IMR-90 (cell line): ENCODE data around the gene OR52M1. TPM values are rescaled to one million over a fixed set of nuclear protein-coding genes. Genes with fewer than 3 reads are reported as not detected.
A peak's percentile ranks its signal among the peaks of the same experiment; 100 is the strongest.

Source experiments
- ATAC-seq: fragments of 200-7000 bp; cut with Tn5 transposase; 2 replicates; pipeline ENCODE4 v1.9.1; 2020; ENCODE audit warnings: low read depth, mild to moderate bottlenecking, moderate library complexity
- BruUV-seq: library from RNA; stranded (reverse); fragments of 400-500 nt; replicated peaks from 2 replicates; lab custom pipeline; 2021; lab: Mats Ljungman, UMichigan
- CTCF ChIA-PET: fragments of 300-600 bp; formaldehyde crosslinking; extraction: SDS; loops from one replicate; lab custom pipeline; 2021; ENCODE audit warnings: antibody characterized with exemption; lab: Yijun Ruan, JAX
- POLR2A ChIA-PET: fragments of 300-600 bp; sonication (Branson Sonifier 250); formaldehyde crosslinking; loops from one replicate; lab custom pipeline; 2022; ENCODE audit warnings: antibody characterized with exemption; ENCODE audit not compliant: unreplicated experiment; lab: Charles Lee
- DNase-seq: peaks from one replicate; pipeline ENCODE4 v3.0.0; 2013
- H2AFZ ChIP-seq: replicated peaks from 2 replicates; pipeline ENCODE3; 2013; ENCODE audit warnings: low read length, mild to moderate bottlenecking; ENCODE audit not compliant: poor library complexity
- H2AK5ac ChIP-seq: 2 replicates; pipeline ENCODE4 v1.6.1; 2013; ENCODE audit warnings: low read depth, low read length, inconsistent platforms
- H2AK9ac ChIP-seq: replicated peaks from 2 replicates; pipeline ENCODE3; 2013; ENCODE audit warnings: mild to moderate bottlenecking, low read depth, low read length, moderate library complexity; ENCODE audit not compliant: poor library complexity
- H2BK120ac ChIP-seq: 2 replicates; pipeline ENCODE4 v1.6.1; 2013; ENCODE audit warnings: low read depth, low read length, inconsistent platforms
- H2BK15ac ChIP-seq: 3 replicates; pipeline ENCODE4 v1.6.1; 2013; ENCODE audit warnings: low read depth, low read length, inconsistent platforms
- H2BK20ac ChIP-seq: 2 replicates; pipeline ENCODE4 v1.6.1; 2013; ENCODE audit warnings: low read depth, mild to moderate bottlenecking, inconsistent platforms, low read length, moderate library complexity
- H2BK5ac ChIP-seq: 2 replicates; pipeline ENCODE4 v1.6.1; 2013; ENCODE audit warnings: mild to moderate bottlenecking, low read depth, low read length, inconsistent platforms; ENCODE audit not compliant: poor library complexity, severe bottlenecking
- H3K14ac ChIP-seq: replicated peaks from 2 replicates; pipeline ENCODE4 v1.6.1; 2013; ENCODE audit warnings: low read depth, low read length, inconsistent platforms
- H3K18ac ChIP-seq: 2 replicates; pipeline ENCODE4 v1.6.1; 2013; ENCODE audit warnings: low read depth, low read length, control low read depth
- H3K23ac ChIP-seq: 2 replicates; pipeline ENCODE4 v1.6.1; 2013; ENCODE audit warnings: low read depth, low read length, inconsistent platforms
- H3K27ac ChIP-seq: 2 replicates; pipeline ENCODE4 v1.5.1; 2013; ENCODE audit warnings: mild to moderate bottlenecking, control low read depth, low read length; ENCODE audit not compliant: insufficient read depth
- H3K27me3 ChIP-seq: 2 replicates; pipeline ENCODE4 v1.6.1; 2013; ENCODE audit warnings: low read length; ENCODE audit not compliant: control insufficient read depth, insufficient read depth
- H3K36me3 ChIP-seq: 2 replicates; pipeline ENCODE4 v1.6.1; 2013; ENCODE audit warnings: low read length, mixed read lengths; ENCODE audit not compliant: control insufficient read depth, insufficient read depth
- H3K4ac ChIP-seq: 2 replicates; pipeline ENCODE4 v1.6.1; 2013; ENCODE audit warnings: low read depth, low read length, inconsistent platforms
- H3K4me1 ChIP-seq: 2 replicates; pipeline ENCODE4 v1.6.1; 2013; ENCODE audit warnings: low read length, mixed read lengths; ENCODE audit not compliant: control insufficient read depth, insufficient read depth
- H3K4me2 ChIP-seq: 2 replicates; pipeline ENCODE4 v1.6.1; 2013; ENCODE audit warnings: low read depth, mild to moderate bottlenecking, control low read depth, low read length, moderate library complexity
- H3K4me3 ChIP-seq: 2 replicates; pipeline ENCODE4 v1.5.1; 2013; ENCODE audit warnings: low read depth, mild to moderate bottlenecking, control low read depth, low read length, moderate library complexity; ENCODE audit not compliant: insufficient read depth
- H3K56ac ChIP-seq: 2 replicates; pipeline ENCODE4 v1.6.1; 2013; ENCODE audit warnings: low read length, inconsistent platforms; ENCODE audit not compliant: insufficient read depth; ENCODE audit errors: extremely low read depth
- H3K79me1 ChIP-seq, 2 experiments: 2 replicates each; pipeline ENCODE4 v1.6.1; 2013; ENCODE audit warnings: low read length in 2 of 2, inconsistent platforms in 1 of 2, low read depth in 1 of 2
- H3K9ac ChIP-seq: 2 replicates; pipeline ENCODE4 v1.6.1; 2013; ENCODE audit warnings: low read depth, low read length, control low read depth
- H3K9me1 ChIP-seq: 2 replicates; pipeline ENCODE4 v1.6.1; 2013; ENCODE audit warnings: low read length, inconsistent platforms; ENCODE audit not compliant: insufficient read depth
- H3K9me3 ChIP-seq: 2 replicates; pipeline ENCODE4 v1.6.1; 2013; ENCODE audit warnings: low read length; ENCODE audit not compliant: control insufficient read depth, insufficient read depth
- H4K20me1 ChIP-seq: 2 replicates; pipeline ENCODE4 v1.6.1; 2013; ENCODE audit warnings: low read length, inconsistent platforms; ENCODE audit not compliant: insufficient read depth
- H4K5ac ChIP-seq: 2 replicates; pipeline ENCODE4 v1.6.1; 2013; ENCODE audit warnings: mild to moderate bottlenecking, low read depth, low read length, control low read depth
- H4K8ac ChIP-seq, 2 experiments: 2 replicates each; pipeline ENCODE4 v1.6.1; 2013; ENCODE audit warnings: low read depth in 2 of 2, low read length in 2 of 2, control low read depth in 1 of 2, inconsistent platforms in 1 of 2
- H4K91ac ChIP-seq: 2 replicates; pipeline ENCODE4 v1.6.1; 2013; ENCODE audit warnings: low read depth, low read length, inconsistent platforms; ENCODE audit not compliant: insufficient read depth
- BHLHE40 ChIP-seq: fragments of 150-350 bp; IDR thresholded peaks from 2 replicates; pipeline ENCODE4 v1.6.1; 2016; ENCODE audit warnings: mild to moderate bottlenecking, low read depth, low read length
- CEBPB ChIP-seq: IDR thresholded peaks from 2 replicates; pipeline ENCODE4 v1.6.1; 2012; ENCODE audit warnings: low read depth, low read length, improper control_type of control experiment
- CHD1 ChIP-seq: IDR thresholded peaks from 2 replicates; pipeline ENCODE4 v1.6.1; 2012; ENCODE audit warnings: low read depth, low read length, improper control_type of control experiment
- CTCF ChIP-seq: conservative IDR thresholded peaks from 2 replicates; pipeline ENCODE4 v1.5.1; 2012; ENCODE audit warnings: mild to moderate bottlenecking, low read depth, low read length, improper control_type of control experiment
- ELK1 ChIP-seq: fragments of 150-350 bp; IDR thresholded peaks from 2 replicates; pipeline ENCODE4 v1.6.1; 2016; ENCODE audit warnings: low read depth, mild to moderate bottlenecking, low read length, moderate library complexity, borderline replicate concordance
- FOS ChIP-seq: fragments of 150-350 bp; IDR thresholded peaks from 2 replicates; pipeline ENCODE4 v1.6.1; 2016; ENCODE audit warnings: low read depth, low read length
- MAFK ChIP-seq: IDR thresholded peaks from 2 replicates; pipeline ENCODE4 v1.6.1; 2012; ENCODE audit warnings: low read depth, low read length, improper control_type of control experiment
- MAZ ChIP-seq: IDR thresholded peaks from 2 replicates; pipeline ENCODE4 v1.6.1; 2012; ENCODE audit warnings: low read depth, mild to moderate bottlenecking, low read length, improper control_type of control experiment, moderate library complexity, borderline replicate concordance
- MXI1 ChIP-seq: IDR thresholded peaks from 2 replicates; pipeline ENCODE4 v1.6.1; 2012; ENCODE audit warnings: low read depth, mild to moderate bottlenecking, low read length, moderate library complexity, borderline replicate concordance
- NFE2L2 ChIP-seq: fragments of 150-350 bp; IDR thresholded peaks from 2 replicates; pipeline ENCODE4 v1.6.1; 2016; ENCODE audit warnings: low read depth, mild to moderate bottlenecking, low read length
- POLR2A ChIP-seq: IDR thresholded peaks from 2 replicates; pipeline ENCODE4 v1.6.1; 2012; ENCODE audit warnings: mild to moderate bottlenecking, low read depth, low read length
- RAD21 ChIP-seq: IDR thresholded peaks from 2 replicates; pipeline ENCODE4 v1.6.1; 2012; ENCODE audit warnings: low read length, improper control_type of control experiment
- RCOR1 ChIP-seq: IDR thresholded peaks from 2 replicates; pipeline ENCODE4 v1.6.1; 2012; ENCODE audit warnings: mild to moderate bottlenecking, low read length, improper control_type of control experiment; ENCODE audit not compliant: insufficient replicate concordance
- RFX5 ChIP-seq: IDR thresholded peaks from 2 replicates; pipeline ENCODE4 v1.8.0; 2012; ENCODE audit warnings: low read depth, mild to moderate bottlenecking, low read length, moderate library complexity
- SMC3 ChIP-seq: fragments of 150-350 bp; IDR thresholded peaks from 2 replicates; pipeline ENCODE4 v1.6.1; 2016; ENCODE audit warnings: low read depth, mild to moderate bottlenecking, antibody characterized with exemption, low read length, moderate library complexity
- USF2 ChIP-seq: fragments of 150-350 bp; IDR thresholded peaks from 2 replicates; pipeline ENCODE4 v1.6.1; 2017; ENCODE audit warnings: mild to moderate bottlenecking, antibody characterized with exemption, low read length, low read depth
- WGBS, 2 experiments: methylation state at CpG; one replicate each; pipeline versions ENCODE4 v1.1.5 to v1.1.7; 2013; ENCODE audit warnings: missing lambda C conversion rate in 2 of 2; ENCODE audit not compliant: insufficient read length in 1 of 2; ENCODE audit errors: extremely low coverage in 2 of 2; 5-methylcytosine and 5-hydroxymethylcytosine counted together
- dilution Hi-C: fragments of 300-500 bp; cut with HindIII; formaldehyde crosslinking; loops from one replicate; pipeline ENCODE4 v1.14.3; 2018; ENCODE audit warnings: low sequenced_read_pairs; ENCODE audit not compliant: unreplicated experiment
- in situ Hi-C: fragments of 300-500 bp; cut with MboI; formaldehyde crosslinking; loops from 3 replicates; pipeline ENCODE4 v1.14.3; 2019; ENCODE audit warnings: low sequenced_read_pairs, inconsistent platforms, mixed read lengths
- intact Hi-C: fragments of 100-400 bp; cut with micrococcal nuclease; formaldehyde crosslinking; loops from 2 replicates; pipeline ENCODE4 v1.10.0; 2022
- polyA plus RNA-seq, 3 experiments: library from polyadenylated mRNA; depleted of rRNA; stranded (reverse); fragments of >200 nt; gene quantifications; 2 replicates each; pipeline ENCODE4 v1.2.3, GENCODE V29; 2012; ENCODE audit warnings: low replicate concordance in 1 of 3
- total RNA-seq: library from RNA; depleted of rRNA; stranded (reverse); fragments of >200 nt; gene quantifications from 2 replicates; pipeline ENCODE4 v1.2.3, GENCODE V29; 2012

Gene OR52M1
- total and polyA plus RNA-seq, 2 of the 4 experiments (the other 2 are of a cell fraction): not detected

- CTCF ChIA-PET: interaction anchor here (1.6 kb wide), 1 partner anchor 364 kb away, joined by 6 read pairs; no protein-coding TSS in a partner anchor
- H3K27me3 ChIP-seq: no peaks in the 10 kb centered on the region
- no peak overlapping the region for H3K4ac ChIP-seq
- no peak overlapping the region for H3K56ac ChIP-seq
- in situ Hi-C loops: no loop called here
- no peak overlapping the region for H3K4me2 ChIP-seq
- H3K14ac ChIP-seq: no peak overlapping the region
- TF ChIP-seq CTCF (peak; percentile 39), MAFK (no peak), RFX5 (no peak), POLR2A (no peak), RAD21 (no peak), CEBPB (no peak), FOS (no peak), MAZ (no peak), SMC3 (peak; percentile 17; the same call in 1 of the 2 replicates), NFE2L2 (no peak), BHLHE40 (no peak), ELK1 (no peak), CHD1 (no peak), MXI1 (no peak), USF2 (no peak), RCOR1 (no peak)
- no peak overlapping the region for H2BK15ac ChIP-seq
- H3K27ac ChIP-seq: no peak overlapping the region
- no peak overlapping the region for H2AK5ac ChIP-seq
- no peaks in the 10 kb centered on the region for H4K20me1 ChIP-seq
- H3K9me3 ChIP-seq: no peaks in the 10 kb centered on the region
- no TSS peak for BruUV-seq
- peak; percentile 16 for DNase-seq
- H2BK120ac ChIP-seq: no peak overlapping the region
- no peak overlapping the region for H4K5ac ChIP-seq
- 67% methylated on average over 2 of the region's 8 CpGs; no CpG with 5 or more reads in 1 of the 2 experiments for WGBS, 2 experiments
- no peak overlapping the region for H3K4me3 ChIP-seq
- H4K8ac ChIP-seq: no peak overlapping the region
- no peak overlapping the region for H3K23ac ChIP-seq
- H2AK9ac ChIP-seq: no peak overlapping the region
- no peak overlapping the region for H2BK20ac ChIP-seq
- H3K9ac ChIP-seq: no peak overlapping the region
- H3K79me1 ChIP-seq: no peaks in the 10 kb centered on the region
- peak; percentile 67 for ATAC-seq
- H2BK5ac ChIP-seq: no peak overlapping the region
- H3K4me1 ChIP-seq: no peaks in the 10 kb centered on the region
- no peaks in the 10 kb centered on the region for H3K9me1 ChIP-seq
- H3K36me3 ChIP-seq: no peaks in the 10 kb centered on the region
- no peak overlapping the region for H3K18ac ChIP-seq
- no peak overlapping the region for H2AFZ ChIP-seq
- intact Hi-C loops: loop anchor here (1.0 kb wide), 1 partner anchor 364 kb away; no protein-coding TSS in a partner anchor
- POLR2A ChIA-PET: no interaction called here
- no peak overlapping the region for H4K91ac ChIP-seq
- dilution Hi-C loops: no loop called here
Observed at GRCh38 chr11:4551346-4551979, 6.5 kb downstream of the OR52M1 start.
